ENCODE measurements around the gene CYP2C18. TPM values are rescaled to one million over a fixed set of nuclear protein-coding genes. Genes with fewer than 3 reads are reported as not detected.

CYP2C18 gene
- polyA plus RNA-seq (2012; ENCODE audit: insufficient read length, low read depth), result not detected

GRCh38 chr10:94683214-94684054 lies at the start of gene CYP2C18:
Gene CYP2C18 (plus strand): TSS chr10:94683729. CDS start chr10:94683820, 91 bp downstream.
- no peak for TF ChIP-seq FOXP2 (optimal IDR thresholded peaks at IDR 0.05; ENCODE audit: borderline replicate concordance, extremely low read depth, extremely low read length, insufficient read depth)
- TF ChIP-seq POLR2AphosphoS5 (IDR thresholded peaks at IDR 0.05; ENCODE audit: low read depth, low read length), result no peak
- no peak for TF ChIP-seq TAF1 (IDR thresholded peaks at IDR 0.05; ENCODE audit: borderline replicate concordance, insufficient read depth, low read length)
- no peak for TF ChIP-seq REST (IDR thresholded peaks at IDR 0.05; ENCODE audit: insufficient read depth in 1 of 2, low read depth in 2 of 2, low read length in 2 of 2)
- no peak for TF ChIP-seq SIN3A (IDR thresholded peaks at IDR 0.05; ENCODE audit: borderline replicate concordance, insufficient read depth, low read length)

GRCh38 chr10:94639902-94640301 lies 43.6 kb upstream of the CYP2C18 start:
- TF ChIP-seq POLR2AphosphoS5 (IDR thresholded peaks at IDR 0.05; ENCODE audit: low read depth, low read length) (no peak), REST (IDR thresholded peaks at IDR 0.05; ENCODE audit: insufficient read depth in 1 of 2, low read depth in 2 of 2, low read length in 2 of 2) (no peak), SIN3A (IDR thresholded peaks at IDR 0.05; ENCODE audit: borderline replicate concordance, insufficient read depth, low read length) (no peak), FOXP2 (optimal IDR thresholded peaks at IDR 0.05; ENCODE audit: borderline replicate concordance, extremely low read depth, extremely low read length, insufficient read depth) (no peak), TAF1 (IDR thresholded peaks at IDR 0.05; ENCODE audit: borderline replicate concordance, insufficient read depth, low read length) (no peak)

GRCh38 chr10:94640562-94640961 lies 43.0 kb upstream of the CYP2C18 start:
- TF ChIP-seq FOXP2 (optimal IDR thresholded peaks at IDR 0.05; ENCODE audit: borderline replicate concordance, extremely low read depth, extremely low read length, insufficient read depth), result no peak

- TF ChIP-seq FOXP2 (optimal IDR thresholded peaks at IDR 0.05; ENCODE audit: borderline replicate concordance, extremely low read depth, extremely low read length, insufficient read depth), result no peak
- no peak for TF ChIP-seq POLR2AphosphoS5 (IDR thresholded peaks at IDR 0.05; ENCODE audit: low read depth, low read length)
- TF ChIP-seq SIN3A (IDR thresholded peaks at IDR 0.05; ENCODE audit: borderline replicate concordance, insufficient read depth, low read length), result no peak
- no peak for TF ChIP-seq REST (IDR thresholded peaks at IDR 0.05; ENCODE audit: insufficient read depth in 1 of 2, low read depth in 2 of 2, low read length in 2 of 2)
- TF ChIP-seq TAF1 (IDR thresholded peaks at IDR 0.05; ENCODE audit: borderline replicate concordance, insufficient read depth, low read length), result no peak
These were observed 42.0 kb upstream of the CYP2C18 start for GRCh38 chr10:94641480-94641879.

- TF ChIP-seq REST (IDR thresholded peaks at IDR 0.05; ENCODE audit: insufficient read depth in 1 of 2, low read depth in 2 of 2, low read length in 2 of 2) (no peak), FOXP2 (optimal IDR thresholded peaks at IDR 0.05; ENCODE audit: borderline replicate concordance, extremely low read depth, extremely low read length, insufficient read depth) (no peak), SIN3A (IDR thresholded peaks at IDR 0.05; ENCODE audit: borderline replicate concordance, insufficient read depth, low read length) (no peak)
These were observed 39.2 kb upstream of the CYP2C18 start for GRCh38 chr10:94644352-94644751.
